SK-N-SH (cell line): Measurements from ENCODE around the gene CMC2. TPM values are rescaled to one million over a fixed set of nuclear protein-coding genes. Genes with fewer than 3 reads are reported as not detected.

Experiments
- CTCF ChIA-PET: fragments of 300-600, 350-600 bp; formaldehyde crosslinking; extraction: SDS; loops from one replicate; lab custom pipeline; 2021; lab: Yijun Ruan, JAX
- POLR2A ChIA-PET: fragments of 350-600 bp; sonication (Branson Sonifier 250); formaldehyde crosslinking; extraction: SDS; loops from one replicate; lab custom pipeline; 2020; ENCODE audit warnings: antibody characterized with exemption, inconsistent platforms; lab: Yijun Ruan, JAX
- DNase-seq: peaks from one replicate; pipeline ENCODE4 v3.0.0; 2012
- H2AFZ ChIP-seq: fragments of 200-600 bp; sonication (generic); 2 replicates; pipeline ENCODE4 v1.8.1; 2016; ENCODE audit warnings: antibody characterized with exemption, mild to moderate bottlenecking, low read depth
- H3F3A ChIP-seq: fragments of 200-600 bp; sonication (generic); replicated peaks from 2 replicates; pipeline ENCODE3; 2016; ENCODE audit warnings: antibody characterized with exemption, mild to moderate bottlenecking; ENCODE audit not compliant: insufficient read depth
- H3K27ac ChIP-seq, 2 experiments: fragments of 200-500 bp in 1 of 2; fragments of 200-600 bp in 1 of 2; sonication (Bioruptor generic) in 1 of 2; sonication (generic), shearing (Covaris generic) in 1 of 2; 2 replicates each; pipeline versions ENCODE4 v1.5.1 to v1.6.1; 2014 to 2016; ENCODE audit warnings: low read depth in 2 of 2, inconsistent platforms in 1 of 2, low read length in 1 of 2, mild to moderate bottlenecking in 1 of 2, mixed read lengths in 1 of 2
- H3K27me3 ChIP-seq: fragments of 200-600 bp; sonication (generic), shearing (Covaris generic); 2 replicates; pipeline ENCODE4 v1.6.1; 2016; ENCODE audit warnings: mixed run types; ENCODE audit not compliant: insufficient read depth
- H3K36me3 ChIP-seq, 2 experiments: fragments of 200-500 bp in 1 of 2; fragments of 200-600 bp in 1 of 2; sonication (Bioruptor generic) in 1 of 2; sonication (generic) in 1 of 2; replicated peaks in 1 of 2; 2 replicates each; pipeline versions ENCODE3 to v1.5.1; 2014 to 2016; ENCODE audit warnings: low read length in 1 of 2, mild to moderate bottlenecking in 1 of 2; ENCODE audit not compliant: insufficient read depth in 2 of 2, control insufficient read depth in 1 of 2
- H3K4me1 ChIP-seq, 2 experiments: fragments of 200-500 bp in 1 of 2; fragments of 200-600 bp in 1 of 2; sonication (Bioruptor generic) in 1 of 2; sonication (generic), shearing (Covaris generic) in 1 of 2; 2 replicates each; pipeline versions ENCODE4 v1.5.1 to v1.6.1; 2014 to 2016; ENCODE audit warnings: low read depth in 1 of 2, low read length in 1 of 2, mixed run types in 1 of 2; ENCODE audit not compliant: insufficient read depth in 2 of 2, control insufficient read depth in 1 of 2
- H3K4me2 ChIP-seq: fragments of 200-600 bp; sonication (generic), shearing (Covaris generic); 2 replicates; pipeline ENCODE4 v1.6.1; 2017; ENCODE audit warnings: mixed run types
- H3K4me3 ChIP-seq, 2 experiments: fragments of 200-500 bp in 1 of 2; fragments of 200-600 bp in 1 of 2; sonication (Bioruptor generic) in 1 of 2; sonication (generic), shearing (Covaris generic) in 1 of 2; 2 replicates each; pipeline versions ENCODE4 v1.5.1 to v1.8.1; 2014 to 2016; ENCODE audit warnings: low read depth in 2 of 2, inconsistent platforms in 1 of 2, low read length in 1 of 2, mild to moderate bottlenecking in 1 of 2, mixed read lengths in 1 of 2, moderate library complexity in 1 of 2
- H3K79me2 ChIP-seq: fragments of 200-600 bp; sonication (generic); 2 replicates; pipeline ENCODE4 v1.8.1; 2017; ENCODE audit warnings: mild to moderate bottlenecking; ENCODE audit not compliant: insufficient read depth
- H3K9ac ChIP-seq: fragments of 200-600 bp; sonication (generic); 2 replicates; pipeline ENCODE4 v1.6.1; 2017; ENCODE audit warnings: mixed run types
- H3K9me2 ChIP-seq: fragments of 200-600 bp; sonication (generic); 2 replicates; pipeline ENCODE4 v1.6.1; 2017; ENCODE audit warnings: mixed run types
- H3K9me3 ChIP-seq: fragments of 200-600 bp; sonication (generic); 2 replicates; pipeline ENCODE4 v1.6.1; 2017; ENCODE audit warnings: mixed run types, mild to moderate bottlenecking, moderate library complexity
- H4K20me1 ChIP-seq: fragments of 200-600 bp; sonication (generic); 2 replicates; pipeline ENCODE4 v1.6.1; 2017; ENCODE audit warnings: mild to moderate bottlenecking, mixed run types; ENCODE audit not compliant: insufficient read depth
- CTCF ChIP-seq: fragments of 200-600 bp; sonication (generic); IDR thresholded peaks from 2 replicates; pipeline ENCODE4 v1.6.1; 2017; ENCODE audit warnings: antibody characterized with exemption, mild to moderate bottlenecking, moderate library complexity
- EP300 ChIP-seq, 2 experiments: IDR thresholded peaks; 2 replicates each; pipeline versions ENCODE4 v1.4.0 to v1.6.1; 2012; ENCODE audit warnings: borderline replicate concordance in 1 of 2, low read depth in 1 of 2, low read length in 1 of 2
- EZH2phosphoT487 ChIP-seq: fragments of 200-600 bp; sonication (generic); IDR thresholded peaks from 2 replicates; pipeline ENCODE4 v1.6.1; 2017; ENCODE audit warnings: low read depth, mixed run types, mild to moderate bottlenecking, antibody characterized with exemption, moderate library complexity, borderline replicate concordance
- FOXM1 ChIP-seq: IDR thresholded peaks from 2 replicates; pipeline ENCODE4 v1.4.0; 2012; ENCODE audit warnings: low read depth, mild to moderate bottlenecking
- GABPA ChIP-seq: IDR thresholded peaks from 2 replicates; pipeline ENCODE4 v1.4.0; 2012; ENCODE audit warnings: low read depth, mild to moderate bottlenecking
- IRF3 ChIP-seq: fragments of 150-350 bp; IDR thresholded peaks from 2 replicates; pipeline ENCODE4 v1.6.1; 2016; ENCODE audit warnings: mild to moderate bottlenecking, low read depth, low read length
- JUND ChIP-seq: IDR thresholded peaks from 2 replicates; pipeline ENCODE4 v1.4.0; 2012
- MEF2A ChIP-seq: IDR thresholded peaks from 2 replicates; pipeline ENCODE4 v1.4.0; 2012; ENCODE audit warnings: low read depth, borderline replicate concordance
- NFIC ChIP-seq: IDR thresholded peaks from 2 replicates; pipeline ENCODE4 v1.4.0; 2012; ENCODE audit warnings: borderline replicate concordance
- NRF1 ChIP-seq: IDR thresholded peaks from 2 replicates; pipeline ENCODE4 v1.6.1; 2012; ENCODE audit warnings: low read depth, mild to moderate bottlenecking, low read length
- PBX3 ChIP-seq: IDR thresholded peaks from 2 replicates; pipeline ENCODE4; 2012
- RAD21 ChIP-seq: IDR thresholded peaks from 2 replicates; pipeline ENCODE4 v1.6.1; 2012; ENCODE audit warnings: mild to moderate bottlenecking, low read length
- RCOR1 ChIP-seq: fragments of 150-350 bp; IDR thresholded peaks from 2 replicates; pipeline ENCODE4 v1.6.1; 2017; ENCODE audit warnings: antibody characterized with exemption, low read length
- RXRA ChIP-seq: IDR thresholded peaks from 2 replicates; pipeline ENCODE4 v1.4.0; 2012; ENCODE audit warnings: low read depth, mild to moderate bottlenecking, borderline replicate concordance
- SIN3A ChIP-seq: IDR thresholded peaks from 2 replicates; pipeline ENCODE4 v1.6.1; 2012; ENCODE audit warnings: low read depth, mild to moderate bottlenecking, low read length, moderate library complexity, borderline replicate concordance
- SMC3 ChIP-seq: IDR thresholded peaks from 2 replicates; pipeline ENCODE4 v1.6.1; 2012; ENCODE audit warnings: low read depth, low read length, improper control_type of control experiment
- TCF12 ChIP-seq: IDR thresholded peaks from 2 replicates; pipeline ENCODE4 v1.4.0; 2012
- USF1 ChIP-seq: IDR thresholded peaks from 2 replicates; pipeline ENCODE4 v1.4.0; 2012; ENCODE audit warnings: low read depth, borderline replicate concordance
- YY1 ChIP-seq: IDR thresholded peaks from 2 replicates; pipeline ENCODE4 v1.4.0; 2012; ENCODE audit warnings: low read depth, mild to moderate bottlenecking
- ZBTB33 ChIP-seq: IDR thresholded peaks from 2 replicates; pipeline ENCODE4 v1.4.0; 2012; ENCODE audit warnings: low read depth, borderline replicate concordance
- WGBS: methylation state at CpG from one replicate; pipeline ENCODE4 v1.1.6; 2017; ENCODE audit warnings: low lambda C conversion rate; 5-methylcytosine and 5-hydroxymethylcytosine counted together
- polyA plus RNA-seq, 3 experiments: library from polyadenylated mRNA; depleted of rRNA; stranded (reverse); fragments of >200 nt; gene quantifications; 2 replicates each; pipeline ENCODE4 v1.2.3, GENCODE V29; 2012

The CMC2 gene
- polyA plus RNA-seq, 1 of the 3 experiments (the other 2 are of a cell fraction) = 135 TPM

- Histone ChIP-seq H3K9me2 (no peaks in the 10 kb centered on the region), H3K4me1 (peaks cover 4 to 12% of the 10 kb centered on the region in 2 experiments; a peak in 3 of 4 replicates), H3K4me2 (no peak overlapping the region), H2AFZ (no peak overlapping the region), H3K27me3 (no peaks in the 10 kb centered on the region), H3F3A (peaks cover 4% of the 10 kb centered on the region), H3K79me2 (peaks cover 100% of the 10 kb centered on the region), H3K27ac (no peak overlapping the region), H3K9me3 (no peaks in the 10 kb centered on the region), H3K36me3 (peaks cover 0 to 4% of the 10 kb centered on the region in 2 experiments), H3K4me3 (no peak overlapping the region), H4K20me1 (peaks cover 31% of the 10 kb centered on the region; the same call in 1 of the 2 replicates), H3K9ac (no peak overlapping the region)
- no peak for DNase-seq
- ChIA-PET POLR2A (interaction anchor here (0.6 kb wide), 1 partner anchor 17 kb away, joined by 4 read pairs; no protein-coding TSS in a partner anchor), CTCF (no interaction called here)
- TF ChIP-seq TCF12 (no peak), EZH2phosphoT487 (no peak), ZBTB33 (no peak), USF1 (no peak), CTCF (no peak), PBX3 (no peak), IRF3 (no peak), FOXM1 (no peak), JUND (no peak), YY1 (no peak), MEF2A (no peak), SMC3 (no peak), NFIC (no peak), RAD21 (no peak), GABPA (no peak), RCOR1 (no peak), NRF1 (no peak), EP300 (IDR thresholded peaks at IDR 0.05; ENCODE audit: borderline replicate concordance in 1 of 2, low read depth in 1 of 2, low read length in 1 of 2) (no peak), RXRA (no peak), SIN3A (no peak)
- WGBS = 83% methylated on average over 3 of the region's 3 CpGs
Observed at GRCh38 chr16:81000873-81001272, 5.8 kb downstream of the CMC2 start.
